HG03139 (cell line): ENCODE results near the gene ARHGEF40.

Source experiments
- ATAC-seq: cut with Tn5 transposase; IDR thresholded peaks from one replicate; pipeline ENCODE4 v1.9.1; 2021; ENCODE audit not compliant: unreplicated experiment

Gene ARHGEF40

GRCh38 chr14:21081521-21082142 is 11.5 kb downstream of the ARHGEF40 start:
- no peak for ATAC-seq

GRCh38 chr14:21083565-21084325 is 13.6 kb downstream of the ARHGEF40 start:
- no peak for ATAC-seq

- ATAC-seq = no peak
Measured at GRCh38 chr14:21084396-21084795, 14.3 kb downstream of the ARHGEF40 start.

DNA sequence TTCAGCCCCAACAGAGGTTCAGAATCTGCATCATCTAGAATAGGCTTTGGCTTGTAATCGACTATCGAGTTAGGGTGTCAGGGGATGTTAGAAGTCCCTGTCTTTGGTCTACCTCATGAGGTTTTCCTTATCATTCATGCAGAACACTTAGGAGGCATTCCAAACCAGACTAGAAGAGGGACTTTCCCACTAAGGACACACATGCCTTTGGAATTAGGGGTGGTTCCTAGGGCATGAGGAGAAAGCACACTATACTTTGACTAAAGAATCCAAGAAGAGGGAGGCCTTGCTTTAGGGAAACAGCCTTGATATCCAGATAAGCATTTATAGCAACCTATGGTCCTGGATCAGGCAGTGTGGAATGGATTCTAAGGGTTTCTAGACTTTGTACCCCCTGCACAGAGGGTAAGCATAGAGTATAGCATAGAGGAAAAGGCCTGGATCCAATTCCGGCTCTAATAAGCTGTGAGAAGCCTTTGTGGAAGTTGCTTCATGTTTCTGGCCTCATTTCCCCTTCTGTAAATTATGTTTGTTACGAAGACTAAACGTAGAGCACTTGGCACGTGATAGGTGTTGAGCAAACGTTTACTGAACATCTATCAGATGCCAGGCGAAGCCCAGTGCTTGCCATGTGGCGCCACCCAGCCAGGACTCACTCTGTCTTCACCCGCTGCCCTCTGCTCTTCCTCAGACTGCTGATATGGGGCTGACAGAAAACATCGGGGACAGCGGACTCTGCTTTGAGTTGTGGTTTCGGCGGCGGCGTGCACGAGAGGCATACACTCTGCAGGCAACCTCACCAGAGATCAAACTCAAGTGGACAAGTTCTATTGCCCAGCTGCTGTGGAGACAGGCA is 15.1 kb downstream of the ARHGEF40 start:
- no peak for ATAC-seq

DNA sequence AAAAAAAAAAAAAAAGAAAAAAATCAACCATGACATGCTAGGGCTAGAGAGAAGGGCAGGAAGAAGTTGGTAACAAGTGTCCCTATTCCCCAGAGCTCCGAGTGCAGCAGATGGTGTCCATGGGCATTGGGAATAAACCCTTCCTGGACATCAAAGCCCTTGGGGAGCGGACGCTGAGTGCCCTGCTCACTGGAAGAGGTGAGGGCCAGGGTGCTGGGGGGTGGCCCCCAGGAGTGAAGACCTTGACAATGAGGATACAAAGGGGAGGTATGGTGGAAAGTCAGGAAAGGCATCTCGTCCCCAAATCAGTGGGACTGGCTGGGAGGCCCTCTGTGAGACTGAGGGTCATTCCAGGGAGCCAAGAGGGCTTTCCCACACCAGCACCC is 16.8 kb downstream of the ARHGEF40 start:
- ATAC-seq = no peak

DNA sequence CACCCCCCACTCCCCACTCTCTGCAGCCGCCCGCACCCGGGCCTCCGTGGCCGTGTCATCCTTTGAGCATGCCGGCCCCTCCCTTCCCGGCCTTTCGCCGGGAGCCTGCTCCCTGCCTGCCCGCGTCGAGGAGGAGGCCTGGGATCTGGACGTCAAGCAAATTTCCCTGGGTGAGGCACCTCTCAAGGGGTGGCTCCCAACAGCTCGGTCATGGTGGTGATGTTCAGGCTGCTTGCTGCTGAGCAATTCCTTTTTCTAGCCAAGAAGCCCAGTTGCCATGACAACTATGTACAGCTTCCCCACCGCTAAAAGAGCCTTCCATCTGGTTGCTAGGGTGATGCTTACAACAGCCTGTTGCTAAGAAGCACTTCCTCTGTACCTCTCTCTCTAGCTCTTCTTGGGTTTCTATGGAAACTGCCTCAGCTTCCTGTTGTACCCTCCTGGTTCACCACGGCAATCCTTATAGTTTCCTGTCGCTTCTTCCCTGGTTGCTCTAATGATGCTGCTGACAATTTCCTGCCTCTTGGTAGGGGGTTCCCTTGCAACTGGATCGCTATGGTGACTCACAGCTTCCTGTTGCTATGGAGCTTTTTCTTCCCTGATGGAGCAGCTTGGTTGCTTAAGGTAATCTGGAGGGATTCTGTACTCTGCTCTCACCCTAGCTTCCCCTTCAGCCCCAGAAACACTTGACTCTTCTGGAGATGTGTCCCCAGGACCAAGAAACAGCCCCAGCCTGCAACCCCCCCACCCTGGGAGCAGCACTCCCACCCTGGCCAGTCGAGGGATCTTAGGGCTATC is 17.4 kb downstream of the ARHGEF40 start:
- ATAC-seq = peak; percentile 49

DNA sequence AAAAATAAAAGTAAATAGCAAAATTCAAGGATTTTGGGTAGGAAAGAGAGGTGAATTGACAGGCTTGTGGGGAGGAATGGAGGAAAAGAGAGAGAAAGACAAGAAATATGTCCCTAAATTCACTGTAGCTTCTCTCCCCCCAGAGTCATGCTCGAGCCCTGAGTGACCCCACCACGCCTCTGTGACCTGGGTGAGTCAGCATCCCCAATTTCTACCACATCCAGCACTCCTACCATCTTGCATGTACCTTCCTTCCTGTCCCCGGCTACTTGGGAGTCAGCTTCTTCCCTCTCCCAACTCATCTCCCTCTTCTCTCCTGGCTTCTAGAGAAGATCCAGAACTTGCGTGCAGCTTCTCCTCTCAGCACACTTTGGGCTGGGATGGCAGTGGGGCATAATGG is 18.6 kb downstream of the ARHGEF40 start:
- no peak for ATAC-seq

DNA sequence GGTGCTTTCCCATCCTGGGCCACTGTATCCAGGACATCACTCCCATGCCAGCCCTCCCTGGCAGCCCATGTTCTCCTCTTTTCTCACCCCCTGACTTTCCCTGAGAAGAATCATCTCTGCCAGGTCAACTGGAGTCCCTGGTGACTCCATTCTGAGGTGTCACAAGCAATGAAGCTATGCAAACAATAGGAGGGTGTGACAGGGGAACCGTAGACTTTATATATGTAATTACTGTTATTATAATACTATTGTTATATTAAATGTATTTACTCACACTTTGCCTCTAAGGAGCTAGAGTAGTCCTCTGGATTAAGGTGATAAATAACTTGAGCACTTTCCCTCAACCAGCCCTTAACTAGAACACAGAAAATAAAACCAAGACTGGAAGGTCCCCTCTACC is 19.2 kb downstream of the ARHGEF40 start:
- no peak for ATAC-seq

- ATAC-seq = no peak
Measured at GRCh38 chr14:21089877-21090193, 19.7 kb downstream of the ARHGEF40 start.

DNA sequence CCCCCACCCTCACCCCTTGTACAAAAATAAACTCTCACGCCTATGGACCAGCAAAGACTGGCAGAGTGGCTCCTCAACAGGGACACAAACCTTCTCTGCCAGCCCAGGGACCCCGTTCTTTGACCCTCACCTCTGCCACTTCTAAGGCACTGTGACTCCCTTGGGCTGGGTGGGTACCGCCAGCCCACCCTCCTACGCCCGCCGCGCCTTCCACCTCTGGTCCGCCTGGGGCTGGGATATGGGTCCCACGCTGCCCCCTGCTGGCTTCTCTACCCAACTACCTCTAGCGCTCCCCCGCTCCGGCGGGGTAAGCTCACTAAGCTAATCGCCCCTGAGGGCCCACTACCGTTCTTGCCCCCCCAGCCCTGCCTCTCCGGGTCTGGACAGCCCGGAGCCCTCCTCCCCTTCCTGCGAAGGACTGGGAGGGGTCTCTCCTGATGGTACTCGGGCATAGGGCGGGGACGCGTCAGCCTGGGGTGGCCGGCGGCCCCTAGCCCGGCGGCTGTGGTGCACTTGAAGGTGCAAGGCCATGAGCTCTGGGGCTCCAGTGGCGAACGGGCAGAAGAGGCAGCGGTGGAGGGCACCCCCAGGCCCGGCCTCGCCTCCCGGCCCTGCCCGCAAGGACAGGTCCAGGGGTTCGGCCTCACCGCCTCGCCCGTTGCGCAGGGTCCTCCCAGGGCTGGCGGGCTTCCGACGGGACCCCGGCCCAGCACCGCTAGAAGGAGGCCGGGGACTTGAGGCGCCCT is 20.3 kb downstream of the ARHGEF40 start:
- no peak for ATAC-seq

DNA sequence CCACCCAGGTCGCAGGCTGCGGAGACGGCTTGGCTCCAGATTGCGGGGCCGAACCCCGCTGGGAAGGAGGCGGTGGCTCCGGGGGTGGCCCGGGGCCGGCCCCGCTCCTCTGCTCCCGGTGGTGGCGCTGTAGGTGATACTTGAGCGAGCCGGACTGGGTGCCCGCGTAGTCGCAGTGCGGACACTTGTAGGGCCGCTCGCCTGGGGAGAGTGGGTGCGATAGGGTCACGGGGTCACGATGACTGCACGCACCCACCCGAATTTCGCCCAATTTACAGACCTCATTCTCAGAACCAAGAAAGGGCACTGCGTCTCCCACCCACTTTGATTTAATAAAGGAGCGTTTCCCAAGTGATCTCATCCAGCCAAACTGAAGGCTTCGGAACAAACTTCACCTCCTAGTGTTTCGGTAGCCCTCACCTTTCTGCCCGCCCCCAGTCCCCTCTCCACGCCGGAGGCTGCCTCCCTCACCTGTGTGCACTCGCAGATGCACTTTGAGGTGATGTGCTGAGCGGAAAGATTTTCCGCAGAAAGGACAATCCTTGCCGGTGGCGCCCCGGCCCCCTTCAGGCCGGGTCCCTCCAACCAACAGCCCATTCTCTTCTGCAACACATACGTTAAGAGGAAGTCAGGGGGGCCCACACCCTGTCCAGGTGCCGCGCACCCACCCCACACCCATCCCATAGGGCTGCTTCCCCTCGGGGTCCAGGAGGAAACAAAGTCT is 21.0 kb downstream of the ARHGEF40 start:
- no peak for ATAC-seq

DNA sequence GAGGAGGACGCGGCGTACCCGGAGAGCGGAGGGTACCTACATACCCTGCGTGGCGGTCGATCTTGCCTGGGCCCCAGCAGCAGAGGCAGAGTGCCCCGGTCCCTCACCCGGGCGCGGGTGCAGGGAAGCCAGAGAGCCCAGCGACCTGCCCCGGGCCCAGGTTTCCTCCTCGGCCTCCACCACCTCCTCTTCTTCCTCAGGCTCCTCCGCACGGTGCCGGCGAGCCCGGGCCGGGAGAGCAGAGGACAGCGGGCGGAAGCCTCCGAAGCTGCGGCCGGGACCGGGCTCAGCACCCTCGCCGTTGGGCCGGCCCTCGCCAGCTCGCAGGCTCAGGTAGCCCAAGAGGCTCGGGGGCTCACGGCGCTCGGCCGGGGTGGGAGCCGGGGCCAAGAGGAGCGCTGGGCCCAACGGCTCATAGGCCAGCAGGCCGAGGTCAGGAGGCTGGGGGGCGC is 21.7 kb downstream of the ARHGEF40 start:
- ATAC-seq = no peak

DNA sequence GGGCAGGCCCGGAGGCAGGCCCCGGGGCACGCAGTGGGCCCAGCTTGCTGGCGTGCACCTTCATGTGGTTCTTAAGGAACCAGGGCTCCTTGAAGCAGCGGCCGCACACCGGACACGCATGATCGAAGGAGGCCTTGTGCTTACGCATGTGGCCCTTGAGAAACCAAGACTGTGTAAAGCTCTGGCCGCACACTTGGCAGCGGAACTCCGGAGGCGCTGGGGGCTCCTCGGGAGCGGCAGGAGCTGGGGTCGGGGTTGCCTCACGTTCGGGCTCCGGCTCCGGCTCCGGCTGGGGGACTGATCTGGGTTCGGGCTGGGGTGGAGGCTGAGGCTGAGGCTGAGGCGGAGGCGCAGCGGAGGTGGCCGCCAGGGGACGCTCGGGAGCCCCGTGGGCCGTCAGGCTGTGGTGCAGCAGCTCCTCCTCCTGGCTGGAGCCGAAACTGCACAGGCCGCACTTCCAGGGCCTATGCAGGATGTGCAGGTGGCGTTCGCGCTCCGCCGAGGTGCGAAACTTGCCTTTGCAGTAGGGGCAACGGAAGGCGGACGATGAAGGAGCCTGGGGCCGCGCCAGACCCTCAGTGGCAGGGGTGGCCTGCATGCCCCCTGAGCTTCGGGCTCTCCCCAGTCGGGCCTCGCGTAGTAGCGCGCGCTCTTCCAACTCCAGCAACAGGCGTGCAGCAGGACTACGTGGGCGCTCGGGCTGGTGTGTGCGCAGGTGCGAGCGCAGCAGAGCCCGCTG is 22.3 kb downstream of the ARHGEF40 start:
- ATAC-seq = no peak

- no peak for ATAC-seq
Measured at GRCh38 chr14:21093018-21093417, 22.9 kb downstream of the ARHGEF40 start.

DNA sequence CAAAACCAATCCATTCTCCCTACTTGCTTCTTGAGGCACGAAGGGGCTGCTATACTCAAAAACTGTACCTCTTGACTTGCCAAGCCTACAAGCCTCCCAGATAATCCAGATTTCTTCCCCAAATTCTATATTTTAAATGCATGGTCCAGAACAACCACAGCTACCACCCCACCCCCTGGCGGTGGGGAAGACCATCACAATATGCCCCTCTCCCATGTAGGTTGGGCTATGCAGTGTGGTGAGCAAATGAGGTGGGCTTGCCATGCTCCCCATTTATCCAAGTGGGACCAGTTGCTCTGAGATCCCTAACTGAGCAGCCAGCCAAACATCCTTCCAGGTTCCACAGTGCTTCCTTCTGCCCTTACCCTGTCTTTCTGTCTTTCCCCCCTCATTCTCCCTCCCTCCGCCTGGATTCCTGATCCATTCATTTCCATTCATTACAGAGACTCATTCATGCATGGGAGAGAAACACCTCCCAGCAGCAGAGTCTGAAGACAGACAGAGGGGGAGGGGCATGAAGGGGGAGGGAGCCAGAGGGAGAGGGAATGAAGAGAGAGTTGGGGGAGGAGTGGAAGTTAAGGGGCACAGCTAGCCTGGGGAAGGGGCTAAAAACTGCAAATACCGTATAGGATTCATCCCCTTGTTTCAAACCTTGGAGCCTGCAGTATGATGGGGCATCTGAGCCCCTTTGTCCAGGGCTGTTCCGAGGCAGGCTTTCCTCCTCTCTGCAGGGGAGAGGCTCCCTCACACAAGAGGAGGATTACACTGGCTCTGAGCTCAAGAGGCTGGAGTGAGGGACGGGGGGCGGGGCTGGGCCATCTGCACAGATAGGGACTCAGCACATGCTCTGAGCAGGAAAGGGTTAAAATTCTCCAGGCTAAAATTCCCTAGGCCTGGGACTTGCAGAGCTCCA is 23.9 kb downstream of the ARHGEF40 start:
- no peak for ATAC-seq

DNA sequence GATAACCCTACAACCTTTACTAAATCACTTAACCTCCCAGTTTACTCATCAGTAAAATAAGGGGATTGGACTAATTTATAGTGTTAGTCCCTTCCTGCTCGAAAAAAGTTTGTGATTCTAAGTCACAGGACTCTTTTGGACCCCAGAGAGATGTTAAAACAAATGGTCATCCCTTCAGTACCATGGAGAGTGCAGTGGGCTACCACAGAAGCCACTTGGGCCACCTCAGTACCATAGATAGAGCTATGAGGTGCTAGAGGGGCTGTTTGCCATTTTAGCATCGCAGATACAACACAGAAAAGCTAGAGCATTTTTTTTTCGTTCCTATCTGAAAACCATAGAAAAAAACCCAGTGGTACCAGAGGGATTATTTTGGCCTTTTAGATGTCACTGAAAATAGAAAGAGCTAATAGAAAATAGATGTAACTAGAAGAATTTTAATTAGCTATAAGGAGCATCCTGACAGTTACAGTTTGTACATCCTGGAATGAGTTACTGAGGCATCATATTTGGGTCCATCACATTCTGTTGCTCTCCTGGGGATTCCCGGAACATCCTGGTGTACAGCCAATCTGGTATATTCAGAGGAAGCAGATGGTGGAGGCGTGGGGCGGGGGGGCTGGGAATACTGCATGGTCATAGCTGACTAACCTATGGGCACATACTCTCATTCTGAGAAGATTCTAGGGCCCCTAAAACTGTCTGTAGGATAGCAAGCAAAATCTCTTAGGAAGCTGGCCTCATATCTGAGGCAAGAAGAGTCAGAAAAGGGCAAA is 25.5 kb downstream of the ARHGEF40 start:
- no peak for ATAC-seq

DNA sequence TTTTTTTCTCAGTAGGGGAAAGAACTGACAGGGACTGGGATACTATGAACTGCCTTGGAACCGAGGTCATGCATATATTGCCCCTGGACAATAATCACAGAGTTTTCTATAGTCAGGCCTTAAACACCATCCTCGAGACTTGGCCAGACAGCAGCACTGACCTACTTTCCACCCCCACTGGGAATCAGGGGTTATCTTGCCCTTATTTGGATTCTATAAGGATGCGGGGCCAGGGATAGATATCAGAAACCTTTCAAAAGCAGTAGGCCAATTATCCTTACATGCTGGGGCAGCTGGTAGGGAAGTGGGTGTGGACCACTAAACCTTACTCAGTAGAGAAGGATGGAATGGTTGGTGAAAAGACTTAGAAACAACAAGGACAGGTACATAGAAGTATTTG is 26.3 kb downstream of the ARHGEF40 start:
- no peak for ATAC-seq
